ENCODE data around the gene STEAP1B.

Gene STEAP1B

GRCh38 chr7:22422831-22423615 is 77.0 kb downstream of the STEAP1B start:
- H3K4me3 ChIP-seq (ENCODE audit: low read depth in 1 of 2, low read length in 2 of 2), result no peak overlapping the region
- H3K27ac ChIP-seq (ENCODE audit: low read depth, low read length), result no peak overlapping the region
- no peaks in the 10 kb centered on the region for H3K27me3 ChIP-seq (ENCODE audit: control insufficient read depth in 1 of 2, insufficient read depth in 2 of 2, low read length in 2 of 2)
- no peaks in the 10 kb centered on the region for H3K36me3 ChIP-seq (ENCODE audit: insufficient read depth, low read length)
- H3K4me1 ChIP-seq (ENCODE audit: insufficient read depth, low read length), result no peaks in the 10 kb centered on the region
- H3K9ac ChIP-seq (ENCODE audit: low read length), result no peak overlapping the region
- no peaks in the 10 kb centered on the region for H3K9me3 ChIP-seq (ENCODE audit: low read length)

- no peak overlapping the region for H3K9ac ChIP-seq (ENCODE audit: low read length)
- no peak overlapping the region for H3K4me3 ChIP-seq (ENCODE audit: low read depth in 1 of 2, low read length in 2 of 2)
- H3K36me3 ChIP-seq (ENCODE audit: insufficient read depth, low read length), result no peaks in the 10 kb centered on the region
- H3K27ac ChIP-seq (ENCODE audit: low read depth, low read length), result no peak overlapping the region
- H3K4me1 ChIP-seq (ENCODE audit: insufficient read depth, low read length), result no peaks in the 10 kb centered on the region
- no peaks in the 10 kb centered on the region for H3K9me3 ChIP-seq (ENCODE audit: low read length)
- H3K27me3 ChIP-seq (ENCODE audit: control insufficient read depth in 1 of 2, insufficient read depth in 2 of 2, low read length in 2 of 2), result no peaks in the 10 kb centered on the region
These were observed 78.9 kb downstream of the STEAP1B start for GRCh38 chr7:22420973-22421635.

DNA sequence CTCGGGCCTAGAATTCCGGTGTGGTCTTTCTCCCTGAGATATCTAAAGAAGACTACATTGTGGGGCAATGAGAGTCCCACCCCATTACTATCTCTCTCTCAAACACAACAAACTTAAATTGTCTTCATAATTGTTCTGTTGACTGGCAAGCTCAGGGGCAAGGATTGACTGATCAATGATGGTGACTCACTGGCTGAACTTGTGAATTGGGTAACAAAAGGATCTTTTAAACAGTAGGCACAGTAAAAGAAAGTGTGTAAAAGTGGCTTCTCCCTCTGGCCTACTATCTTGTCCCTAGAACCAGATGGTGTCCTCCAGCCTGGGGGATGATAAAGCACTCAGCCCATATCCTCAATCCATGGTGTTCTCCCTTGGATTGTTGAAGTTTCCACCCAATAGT is 80.0 kb downstream of the STEAP1B start:
- no peaks in the 10 kb centered on the region for H3K9me3 ChIP-seq (ENCODE audit: low read length)
- H3K4me1 ChIP-seq (ENCODE audit: insufficient read depth, low read length), result no peaks in the 10 kb centered on the region
- no peaks in the 10 kb centered on the region for H3K27me3 ChIP-seq (ENCODE audit: control insufficient read depth in 1 of 2, insufficient read depth in 2 of 2, low read length in 2 of 2)
- H3K4me3 ChIP-seq (ENCODE audit: low read depth in 1 of 2, low read length in 2 of 2), result no peak overlapping the region
- no peaks in the 10 kb centered on the region for H3K36me3 ChIP-seq (ENCODE audit: insufficient read depth, low read length)
- H3K9ac ChIP-seq (ENCODE audit: low read length), result no peak overlapping the region
- no peak overlapping the region for H3K27ac ChIP-seq (ENCODE audit: low read depth, low read length)

DNA sequence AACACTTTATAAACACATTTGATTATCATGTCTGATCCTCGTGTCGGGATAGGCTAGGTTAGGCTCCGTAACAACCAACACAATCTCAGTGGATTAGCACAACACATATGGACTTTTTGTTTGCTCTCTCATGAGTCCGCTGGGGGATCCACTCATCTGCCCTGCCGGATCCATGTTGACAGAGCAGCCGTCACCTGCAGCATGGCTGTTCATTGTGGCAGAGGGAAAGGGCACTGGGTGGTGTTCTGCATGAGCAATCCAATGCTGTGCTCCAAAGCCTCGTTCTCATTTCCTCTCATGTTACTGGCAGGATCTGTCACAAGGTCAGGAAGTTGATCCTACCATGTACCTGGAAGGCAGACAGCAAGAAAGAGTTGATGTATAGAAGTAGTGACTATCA is 80.5 kb downstream of the STEAP1B start:
- no peaks in the 10 kb centered on the region for H3K9me3 ChIP-seq (ENCODE audit: low read length)
- H3K4me1 ChIP-seq (ENCODE audit: insufficient read depth, low read length), result no peaks in the 10 kb centered on the region
- no peaks in the 10 kb centered on the region for H3K27me3 ChIP-seq (ENCODE audit: control insufficient read depth in 1 of 2, insufficient read depth in 2 of 2, low read length in 2 of 2)
- no peaks in the 10 kb centered on the region for H3K36me3 ChIP-seq (ENCODE audit: insufficient read depth, low read length)
- no peak overlapping the region for H3K9ac ChIP-seq (ENCODE audit: low read length)
- H3K27ac ChIP-seq (ENCODE audit: low read depth, low read length), result no peak overlapping the region
- H3K4me3 ChIP-seq (ENCODE audit: low read depth in 1 of 2, low read length in 2 of 2), result no peak overlapping the region

- H3K9me3 ChIP-seq (ENCODE audit: low read length), result no peaks in the 10 kb centered on the region
- H3K27ac ChIP-seq (ENCODE audit: low read depth, low read length), result no peak overlapping the region
- H3K4me1 ChIP-seq (ENCODE audit: insufficient read depth, low read length), result no peaks in the 10 kb centered on the region
- H3K36me3 ChIP-seq (ENCODE audit: insufficient read depth, low read length), result no peaks in the 10 kb centered on the region
- no peaks in the 10 kb centered on the region for H3K27me3 ChIP-seq (ENCODE audit: control insufficient read depth in 1 of 2, insufficient read depth in 2 of 2, low read length in 2 of 2)
- no peak overlapping the region for H3K9ac ChIP-seq (ENCODE audit: low read length)
- no peak overlapping the region for H3K4me3 ChIP-seq (ENCODE audit: low read depth in 1 of 2, low read length in 2 of 2)
These were observed 81.5 kb downstream of the STEAP1B start for GRCh38 chr7:22418251-22419046.

GRCh38 chr7:22417841-22418240 is 82.1 kb downstream of the STEAP1B start:
- no peaks in the 10 kb centered on the region for H3K36me3 ChIP-seq (ENCODE audit: insufficient read depth, low read length)
- no peaks in the 10 kb centered on the region for H3K9me3 ChIP-seq (ENCODE audit: low read length)
- H3K4me3 ChIP-seq (ENCODE audit: low read depth in 1 of 2, low read length in 2 of 2), result no peak overlapping the region
- H3K27me3 ChIP-seq (ENCODE audit: control insufficient read depth in 1 of 2, insufficient read depth in 2 of 2, low read length in 2 of 2), result no peaks in the 10 kb centered on the region
- no peak overlapping the region for H3K27ac ChIP-seq (ENCODE audit: low read depth, low read length)
- H3K4me1 ChIP-seq (ENCODE audit: insufficient read depth, low read length), result no peaks in the 10 kb centered on the region
- H3K9ac ChIP-seq (ENCODE audit: low read length), result no peak overlapping the region

GRCh38 chr7:22417349-22417748 is 82.6 kb downstream of the STEAP1B start:
- H3K9ac ChIP-seq (ENCODE audit: low read length), result no peak overlapping the region
- no peak overlapping the region for H3K4me3 ChIP-seq (ENCODE audit: low read depth in 1 of 2, low read length in 2 of 2)
- no peaks in the 10 kb centered on the region for H3K27me3 ChIP-seq (ENCODE audit: control insufficient read depth in 1 of 2, insufficient read depth in 2 of 2, low read length in 2 of 2)

DNA sequence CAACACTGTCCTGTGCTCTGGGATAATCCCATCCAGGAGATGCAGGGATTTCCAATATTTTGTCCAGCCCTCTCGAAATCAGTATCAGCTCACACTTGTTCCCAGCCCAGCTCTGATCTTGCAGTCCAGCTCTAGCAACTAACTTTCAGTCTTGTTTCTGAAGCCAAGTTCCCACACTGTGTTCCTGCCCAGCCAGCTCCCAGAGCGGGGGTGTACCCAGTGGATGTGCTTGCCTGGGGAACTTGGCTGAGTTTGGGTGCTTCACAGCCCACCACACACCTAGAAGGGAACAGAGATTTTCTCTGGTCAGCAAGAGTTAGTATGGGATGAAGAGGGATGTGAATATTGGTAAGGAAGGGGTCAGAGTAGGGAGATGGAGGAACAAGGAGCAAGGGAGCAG is 85.6 kb downstream of the STEAP1B start:
- Histone ChIP-seq H3K9me3 (ENCODE audit: low read length) (no peaks in the 10 kb centered on the region), H3K27me3 (ENCODE audit: control insufficient read depth in 1 of 2, insufficient read depth in 2 of 2, low read length in 2 of 2) (no peaks in the 10 kb centered on the region), H3K36me3 (ENCODE audit: insufficient read depth, low read length) (no peaks in the 10 kb centered on the region), H3K4me1 (ENCODE audit: insufficient read depth, low read length) (no peaks in the 10 kb centered on the region), H3K27ac (ENCODE audit: low read depth, low read length) (no peak overlapping the region), H3K9ac (ENCODE audit: low read length) (no peak overlapping the region), H3K4me3 (ENCODE audit: low read depth in 1 of 2, low read length in 2 of 2) (no peak overlapping the region)

More at GRCh38 chr7:22417349-22417748, 82.6 kb downstream of the STEAP1B start:
- no peaks in the 10 kb centered on the region for H3K4me1 ChIP-seq (ENCODE audit: insufficient read depth, low read length)
- H3K36me3 ChIP-seq (ENCODE audit: insufficient read depth, low read length), result no peaks in the 10 kb centered on the region
- no peaks in the 10 kb centered on the region for H3K9me3 ChIP-seq (ENCODE audit: low read length)
- no peak overlapping the region for H3K27ac ChIP-seq (ENCODE audit: low read depth, low read length)

- H3K27me3 ChIP-seq (ENCODE audit: control insufficient read depth in 1 of 2, insufficient read depth in 2 of 2, low read length in 2 of 2), result no peaks in the 10 kb centered on the region
- H3K9me3 ChIP-seq (ENCODE audit: low read length), result no peaks in the 10 kb centered on the region
- no peak overlapping the region for H3K27ac ChIP-seq (ENCODE audit: low read depth, low read length)
- no peaks in the 10 kb centered on the region for H3K4me1 ChIP-seq (ENCODE audit: insufficient read depth, low read length)
- no peak overlapping the region for H3K4me3 ChIP-seq (ENCODE audit: low read depth in 1 of 2, low read length in 2 of 2)
- H3K36me3 ChIP-seq (ENCODE audit: insufficient read depth, low read length), result no peaks in the 10 kb centered on the region
- no peak overlapping the region for H3K9ac ChIP-seq (ENCODE audit: low read length)
These were observed 86.8 kb downstream of the STEAP1B start for GRCh38 chr7:22413211-22413610.

GRCh38 chr7:22411977-22412693 is 87.9 kb downstream of the STEAP1B start:
- Histone ChIP-seq H3K9ac (ENCODE audit: low read length) (no peak overlapping the region), H3K27me3 (ENCODE audit: control insufficient read depth in 1 of 2, insufficient read depth in 2 of 2, low read length in 2 of 2) (no peaks in the 10 kb centered on the region)

GRCh38 chr7:22406715-22407114 is 93.3 kb downstream of the STEAP1B start:
- H3K4me3 ChIP-seq (ENCODE audit: low read depth in 1 of 2, low read length in 2 of 2), result no peak overlapping the region
- no peaks in the 10 kb centered on the region for H3K9me3 ChIP-seq (ENCODE audit: low read length)
- H3K36me3 ChIP-seq (ENCODE audit: insufficient read depth, low read length), result no peaks in the 10 kb centered on the region
- H3K27me3 ChIP-seq (ENCODE audit: control insufficient read depth in 1 of 2, insufficient read depth in 2 of 2, low read length in 2 of 2), result no peaks in the 10 kb centered on the region
- H3K9ac ChIP-seq (ENCODE audit: low read length), result no peak overlapping the region
- no peaks in the 10 kb centered on the region for H3K4me1 ChIP-seq (ENCODE audit: insufficient read depth, low read length)
- H3K27ac ChIP-seq (ENCODE audit: low read depth, low read length), result no peak overlapping the region

More at GRCh38 chr7:22411977-22412693, 87.9 kb downstream of the STEAP1B start:
- H3K4me3 ChIP-seq (ENCODE audit: low read depth in 1 of 2, low read length in 2 of 2), result no peak overlapping the region
- no peak overlapping the region for H3K27ac ChIP-seq (ENCODE audit: low read depth, low read length)
- no peaks in the 10 kb centered on the region for H3K9me3 ChIP-seq (ENCODE audit: low read length)
- H3K4me1 ChIP-seq (ENCODE audit: insufficient read depth, low read length), result no peaks in the 10 kb centered on the region
- H3K36me3 ChIP-seq (ENCODE audit: insufficient read depth, low read length), result no peaks in the 10 kb centered on the region
